ENCODE measurements around the gene GABRE.

DNA sequence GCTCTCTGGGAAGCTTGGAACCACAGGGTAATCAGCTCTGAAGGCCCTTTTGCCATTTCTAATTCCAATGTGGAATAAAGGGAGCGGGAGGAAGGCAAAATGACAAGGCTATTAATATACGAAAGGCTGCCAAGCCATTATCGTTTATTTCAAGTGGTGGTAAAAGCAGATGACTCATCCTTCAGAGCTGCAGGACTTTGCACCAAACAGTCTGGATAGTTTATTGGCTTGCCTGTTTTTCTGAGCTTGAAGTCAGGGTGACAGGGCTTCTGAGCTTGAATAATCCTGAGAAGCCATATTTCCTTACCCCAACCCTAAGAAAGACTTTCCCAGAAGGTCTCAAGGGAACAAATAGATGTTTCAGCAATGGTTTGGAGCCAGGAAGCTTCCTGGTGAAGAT lies 7.7 kb upstream of the GABRE start:
- no peak for TF ChIP-seq EZH2 (IDR thresholded peaks at IDR 0.05; ENCODE audit: insufficient read depth, poor library complexity, severe bottlenecking)
- TF ChIP-seq EZH2phosphoT487 (IDR thresholded peaks at IDR 0.05; ENCODE audit: insufficient read depth, low read depth) = no peak

All from GM23248 (cell line).